Duodenal mucosa (tissue), 2 donors: Measurements from ENCODE around the gene BIRC5.

Experiments used
- H3K27ac ChIP-seq: one replicate; pipeline ENCODE4 v1.7.0; 2013; ENCODE audit warnings: low read depth, low read length
- H3K27me3 ChIP-seq, 2 donors: one replicate each; pipeline ENCODE4 v1.7.0; 2013; ENCODE audit warnings: low read length in 2 of 2, control low read depth in 1 of 2; ENCODE audit not compliant: insufficient read depth in 2 of 2, control insufficient read depth in 1 of 2
- H3K36me3 ChIP-seq, 2 donors: one replicate each; pipeline ENCODE4 v1.7.0; 2013; ENCODE audit warnings: low read length in 2 of 2, control low read depth in 1 of 2; ENCODE audit not compliant: insufficient read depth in 2 of 2, control insufficient read depth in 1 of 2
- H3K4me1 ChIP-seq, 2 donors: one replicate each; pipeline ENCODE4 v1.7.0; 2013; ENCODE audit warnings: low read length in 2 of 2, control low read depth in 1 of 2; ENCODE audit not compliant: insufficient read depth in 2 of 2, control insufficient read depth in 1 of 2
- H3K4me3 ChIP-seq, 2 donors: one replicate each; pipeline ENCODE4 v1.7.0; 2013; ENCODE audit warnings: low read length in 2 of 2, low read depth in 1 of 2
- H3K9ac ChIP-seq, 2 donors: one replicate each; pipeline ENCODE4 v1.7.0; 2013; ENCODE audit warnings: low read length in 2 of 2, low read depth in 1 of 2
- H3K9me3 ChIP-seq, 2 donors: one replicate each; pipeline ENCODE4 v1.7.0; 2013; ENCODE audit warnings: low read length in 2 of 2, control low read depth in 1 of 2; ENCODE audit not compliant: control insufficient read depth in 1 of 2

BIRC5 gene

GRCh38 chr17:78273813-78274212 is 59.8 kb downstream of the BIRC5 start:
- H3K4me1 ChIP-seq: peaks cover 13 to 22% of the 10 kb centered on the region in 2 donors
- H3K4me3 ChIP-seq: no peak overlapping the region
- H3K36me3 ChIP-seq: no peaks in the 10 kb centered on the region
- H3K9ac ChIP-seq: no peak overlapping the region
- no peaks in the 10 kb centered on the region for H3K9me3 ChIP-seq
- H3K27me3 ChIP-seq: peaks cover 0 to 5% of the 10 kb centered on the region in 2 donors
- H3K27ac ChIP-seq: no peak overlapping the region
